Stomach (tissue), 9 donors: ENCODE results near the gene SMYD3. TPM values are rescaled to one million over a fixed set of nuclear protein-coding genes. Genes with fewer than 3 reads are reported as not detected.
A peak's percentile ranks its signal among the peaks of the same experiment; 100 is the strongest.

Experiments
- DNase-seq, 2 donors: peaks; one replicate each; pipeline versions ENCODE4 v3.0.0 to v3.0.0-alpha.2; 2013 to 2019
- H3K27ac ChIP-seq, 5 donors: fragments of 200-600 bp in 4 of 5; sonication (generic) in 4 of 5; one replicate each; pipeline ENCODE4 v1.5.1; 2013 to 2019; ENCODE audit warnings: mild to moderate bottlenecking in 1 of 5, moderate library complexity in 1 of 5
- H3K27me3 ChIP-seq, 3 donors: fragments of 200-600 bp; sonication (generic); one replicate each; pipeline ENCODE4 v1.5.1; 2017 to 2019; ENCODE audit warnings: mixed run types in 1 of 3
- H3K36me3 ChIP-seq, 4 donors: fragments of 200-600 bp; sonication (generic); 1 replicate in 3 of 4; 2 replicates in 1 of 4; pipeline ENCODE4 v1.5.1; 2016 to 2019
- H3K4me1 ChIP-seq, 4 donors: fragments of 200-600 bp; sonication (generic); one replicate each; pipeline ENCODE4 v1.5.1; 2016 to 2019
- H3K4me3 ChIP-seq, 4 donors: fragments of 200-600 bp; sonication (generic) in 3 of 4; one replicate each; pipeline ENCODE4 v1.5.1; 2016 to 2019; ENCODE audit warnings: mild to moderate bottlenecking in 1 of 4
- H3K9me3 ChIP-seq, 4 donors: fragments of 200-600 bp; sonication (generic); one replicate each; pipeline ENCODE4 v1.5.1; 2016 to 2019
- EP300 ChIP-seq: sonication (generic); formaldehyde crosslinking; IDR thresholded peaks from one replicate; pipeline ENCODE4 v1.6.1; 2017; ENCODE audit warnings: antibody characterized with exemption
- POLR2A ChIP-seq, 4 donors: fragments of 450-650 bp; IDR thresholded peaks; one replicate each; pipeline ENCODE4 v1.6.1; 2016; ENCODE audit warnings: antibody characterized with exemption in 4 of 4, control low read depth in 2 of 4, mild to moderate bottlenecking in 1 of 4, moderate library complexity in 1 of 4
- POLR2AphosphoS5 ChIP-seq, 3 donors: sonication (generic); formaldehyde crosslinking; IDR thresholded peaks; one replicate each; pipeline ENCODE4 v1.6.1; 2016; ENCODE audit warnings: antibody characterized with exemption in 3 of 3
- whole genome bisulfite sequencing, 5 donors: extraction: QIAGEN DNeasy Blood & Tissue Kit in 3 of 5; methylation state at CpG; one replicate each; pipeline versions ENCODE4 v1.1.5 to v1.1.7; 2013 to 2018; 5-methylcytosine and 5-hydroxymethylcytosine counted together
- intact Hi-C: fragments of 100-400 bp; cut with DNase I; formaldehyde crosslinking; loops from one replicate; pipeline ENCODE4 v1.15.1; 2023; ENCODE audit warnings: low total_unique reads
- polyA plus RNA-seq, 3 donors: library from polyadenylated mRNA; stranded (reverse); fragments of 200-250 nt; gene quantifications; one replicate each; pipeline ENCODE4 v1.2.3, GENCODE V29; 2013
- total RNA-seq, 5 donors: library from RNA; depleted of rRNA; stranded (reverse); fragments of >200 nt; gene quantifications; one replicate each; pipeline versions ENCODE4 v1.1.0 to v1.2.3, GENCODE V29; 2014 to 2016
- TF ChIP-seq, protein P1 (sequence below), 7 experiments: fragments of 450-650 bp in 4 of 7; fragments of 200-600 bp in 3 of 7; sonication (generic) in 3 of 7; IDR thresholded peaks; one replicate each; pipeline ENCODE4 v1.5.1; 2016 to 2019; ENCODE audit warnings: antibody characterized with exemption in 7 of 7, control low read depth in 2 of 7, mild to moderate bottlenecking in 1 of 7
- donor health status: healthy with polysubstance abuse.
- donor health status: Bipolar disorder and iron deficiency.
- donor health status: healthy.

The SMYD3 gene
- total and polyA plus RNA-seq, 8 donors = 6.4 to 196 (median 27.8) TPM

- H3K36me3 ChIP-seq = no peaks in the 10 kb centered on the region
- peak in 1 of 2 donors; percentile 20 for DNase-seq
- TF ChIP-seq POLR2AphosphoS5 (IDR thresholded peaks at IDR 0.05) (no peak), EP300 (no peak), POLR2A (IDR thresholded peaks at IDR 0.05) (no peak)
- TF ChIP-seq, protein P1, sequence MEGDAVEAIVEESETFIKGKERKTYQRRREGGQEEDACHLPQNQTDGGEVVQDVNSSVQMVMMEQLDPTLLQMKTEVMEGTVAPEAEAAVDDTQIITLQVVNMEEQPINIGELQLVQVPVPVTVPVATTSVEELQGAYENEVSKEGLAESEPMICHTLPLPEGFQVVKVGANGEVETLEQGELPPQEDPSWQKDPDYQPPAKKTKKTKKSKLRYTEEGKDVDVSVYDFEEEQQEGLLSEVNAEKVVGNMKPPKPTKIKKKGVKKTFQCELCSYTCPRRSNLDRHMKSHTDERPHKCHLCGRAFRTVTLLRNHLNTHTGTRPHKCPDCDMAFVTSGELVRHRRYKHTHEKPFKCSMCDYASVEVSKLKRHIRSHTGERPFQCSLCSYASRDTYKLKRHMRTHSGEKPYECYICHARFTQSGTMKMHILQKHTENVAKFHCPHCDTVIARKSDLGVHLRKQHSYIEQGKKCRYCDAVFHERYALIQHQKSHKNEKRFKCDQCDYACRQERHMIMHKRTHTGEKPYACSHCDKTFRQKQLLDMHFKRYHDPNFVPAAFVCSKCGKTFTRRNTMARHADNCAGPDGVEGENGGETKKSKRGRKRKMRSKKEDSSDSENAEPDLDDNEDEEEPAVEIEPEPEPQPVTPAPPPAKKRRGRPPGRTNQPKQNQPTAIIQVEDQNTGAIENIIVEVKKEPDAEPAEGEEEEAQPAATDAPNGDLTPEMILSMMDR (IDR thresholded peaks at IDR 0.05) = no peak
- no peaks in the 10 kb centered on the region for H3K9me3 ChIP-seq
- H3K27ac ChIP-seq = no peak overlapping the region
- no peaks in the 10 kb centered on the region for H3K4me1 ChIP-seq
- WGBS, 5 donors = 70 to 77% (median 75%) methylated on average over 4 of the region's 4 CpGs
- no peaks in the 10 kb centered on the region for H3K27me3 ChIP-seq
- intact Hi-C loops = no loop called here
- no peak overlapping the region for H3K4me3 ChIP-seq
Observed at GRCh38 chr1:246291127-246291526, 216.0 kb downstream of the SMYD3 start.

GRCh38 chr1:246283771-246284410, 223.2 kb downstream of the SMYD3 start:
- H3K9me3 ChIP-seq = no peaks in the 10 kb centered on the region
- no peaks in the 10 kb centered on the region for H3K27me3 ChIP-seq
- intact Hi-C loops = no loop called here
- H3K4me1 ChIP-seq = no peaks in the 10 kb centered on the region
- no peak overlapping the region for H3K4me3 ChIP-seq
- no peak overlapping the region for H3K27ac ChIP-seq
- 61 to 67% (median 62%) methylated on average over 7 of the region's 7 CpGs for WGBS, 5 donors
- DNase-seq = peak in 1 of 2 donors; percentile 16
- H3K36me3 ChIP-seq = no peaks in the 10 kb centered on the region
- TF ChIP-seq EP300 (no peak), POLR2A (IDR thresholded peaks at IDR 0.05) (no peak), POLR2AphosphoS5 (IDR thresholded peaks at IDR 0.05) (no peak)
- TF ChIP-seq, protein P1 (IDR thresholded peaks at IDR 0.05) = no peak

GRCh38 chr1:246281639-246282038, 225.4 kb downstream of the SMYD3 start:
- Histone ChIP-seq H3K27ac (no peak overlapping the region), H3K4me1 (no peaks in the 10 kb centered on the region), H3K36me3 (no peaks in the 10 kb centered on the region), H3K4me3 (no peak overlapping the region), H3K9me3 (no peaks in the 10 kb centered on the region), H3K27me3 (no peaks in the 10 kb centered on the region)
- DNase-seq = no peak
- intact Hi-C loops = no loop called here
- 24 to 55% (median 38%) methylated on average over 1 of the region's 1 CpG for WGBS, 5 donors
- TF ChIP-seq POLR2AphosphoS5 (IDR thresholded peaks at IDR 0.05) (no peak), EP300 (no peak), POLR2A (IDR thresholded peaks at IDR 0.05) (no peak)
- TF ChIP-seq, protein P1 (IDR thresholded peaks at IDR 0.05) = no peak

DNA sequence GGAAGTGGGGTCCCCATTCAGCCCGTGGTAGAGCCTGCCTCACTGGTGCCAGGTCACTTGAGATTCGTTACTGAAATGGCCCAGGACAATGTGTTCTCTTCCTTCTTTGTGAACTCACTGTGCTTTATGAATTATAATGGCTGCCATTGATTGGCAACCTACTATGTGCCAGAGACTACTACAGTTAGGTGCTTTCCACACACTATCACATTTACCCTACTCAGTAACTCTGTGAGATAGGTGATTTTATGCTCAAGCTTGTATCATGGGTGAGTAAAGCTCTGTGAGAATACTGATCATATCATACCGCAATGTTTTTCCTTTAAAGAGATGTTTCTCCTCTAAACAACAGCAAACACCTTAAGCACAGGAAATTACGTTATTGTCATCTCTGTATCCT, 225.9 kb downstream of the SMYD3 start:
- TF ChIP-seq POLR2A (IDR thresholded peaks at IDR 0.05) (no peak), EP300 (no peak), POLR2AphosphoS5 (IDR thresholded peaks at IDR 0.05) (no peak)
- TF ChIP-seq, protein P1 (IDR thresholded peaks at IDR 0.05) = no peak
- intact Hi-C loops = no loop called here
- H3K4me1 ChIP-seq = no peaks in the 10 kb centered on the region
- no peak overlapping the region for H3K27ac ChIP-seq
- WGBS, 5 donors = 82 to 89% (median 86%) methylated on average over 4 of the region's 4 CpGs
- H3K9me3 ChIP-seq = no peaks in the 10 kb centered on the region
- no peak for DNase-seq
- no peak overlapping the region for H3K4me3 ChIP-seq
- no peaks in the 10 kb centered on the region for H3K27me3 ChIP-seq
- no peaks in the 10 kb centered on the region for H3K36me3 ChIP-seq
